Skeletal muscle tissue (tissue), 4 donors: Measurements from ENCODE around the gene SMIM8. TPM values are rescaled to one million over a fixed set of nuclear protein-coding genes. Genes with fewer than 3 reads are reported as not detected.
"Not testable (repeated sequence)": the region's sequence is repeated elsewhere in the genome, so short reads cannot be mapped to it uniquely, and the experiment has no call there.

Experiments used
- H3K27ac ChIP-seq: one replicate; pipeline ENCODE4 v1.7.0; 2013; ENCODE audit warnings: mild to moderate bottlenecking, low read depth, low read length, inconsistent platforms
- H3K27me3 ChIP-seq, 3 donors: one replicate each; pipeline ENCODE4 v1.7.0; 2013; ENCODE audit warnings: low read length in 3 of 3; ENCODE audit not compliant: control insufficient read depth in 3 of 3, insufficient read depth in 3 of 3
- H3K36me3 ChIP-seq, 3 donors: one replicate each; pipeline ENCODE4 v1.7.0; 2013; ENCODE audit warnings: low read length in 3 of 3; ENCODE audit not compliant: control insufficient read depth in 3 of 3, insufficient read depth in 3 of 3
- H3K4me1 ChIP-seq, 3 donors: one replicate each; pipeline ENCODE4 v1.7.0; 2013; ENCODE audit warnings: low read length in 3 of 3, mild to moderate bottlenecking in 3 of 3; ENCODE audit not compliant: control insufficient read depth in 3 of 3, insufficient read depth in 3 of 3
- H3K4me3 ChIP-seq, 3 donors: one replicate each; pipeline ENCODE4 v1.7.0; 2013; ENCODE audit warnings: low read length in 3 of 3
- H3K9ac ChIP-seq, 3 donors: one replicate each; pipeline ENCODE4 v1.7.0; 2013; ENCODE audit warnings: low read length in 3 of 3, mild to moderate bottlenecking in 3 of 3, moderate library complexity in 2 of 3, low read depth in 1 of 3
- H3K9me3 ChIP-seq, 3 donors: one replicate each; pipeline ENCODE4 v1.7.0; 2013; ENCODE audit warnings: low read length in 3 of 3; ENCODE audit not compliant: control insufficient read depth in 3 of 3
- total RNA-seq: library from RNA; depleted of rRNA; stranded (reverse); fragments of >200 nt; gene quantifications from one replicate; pipeline ENCODE4 v1.2.3, GENCODE V29; 2014
- donor health status: Osteomylitis.

Gene SMIM8
- total RNA-seq, 1 donor from 2014 or later: 15.1 TPM

DNA sequence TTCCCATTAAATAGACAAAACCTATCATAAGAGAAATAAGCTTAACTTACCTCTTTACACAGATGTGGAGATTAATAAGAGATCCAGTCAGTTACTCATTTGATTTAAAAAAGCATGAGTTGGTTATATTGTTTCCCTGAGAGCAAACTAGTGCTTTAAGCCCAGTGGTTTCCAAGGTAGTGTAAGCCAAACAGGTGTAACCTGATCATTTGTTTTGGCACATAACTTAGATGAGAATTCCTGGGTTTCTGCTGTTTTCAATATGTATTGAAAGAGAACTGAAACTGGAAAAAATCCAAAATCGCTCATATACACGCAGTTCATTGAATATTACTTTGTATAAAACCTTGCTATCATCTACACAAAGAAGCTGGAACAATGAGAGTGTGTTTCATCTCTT is 30.5 kb upstream of the SMIM8 start:
- no peaks in the 10 kb centered on the region for H3K36me3 ChIP-seq
- H3K4me3 ChIP-seq: no peak overlapping the region
- H3K27me3 ChIP-seq: no peaks in the 10 kb centered on the region
- H3K27ac ChIP-seq: no peak overlapping the region
- no peak overlapping the region for H3K9ac ChIP-seq
- H3K9me3 ChIP-seq: no peaks in the 10 kb centered on the region
- no peaks in the 10 kb centered on the region for H3K4me1 ChIP-seq

DNA sequence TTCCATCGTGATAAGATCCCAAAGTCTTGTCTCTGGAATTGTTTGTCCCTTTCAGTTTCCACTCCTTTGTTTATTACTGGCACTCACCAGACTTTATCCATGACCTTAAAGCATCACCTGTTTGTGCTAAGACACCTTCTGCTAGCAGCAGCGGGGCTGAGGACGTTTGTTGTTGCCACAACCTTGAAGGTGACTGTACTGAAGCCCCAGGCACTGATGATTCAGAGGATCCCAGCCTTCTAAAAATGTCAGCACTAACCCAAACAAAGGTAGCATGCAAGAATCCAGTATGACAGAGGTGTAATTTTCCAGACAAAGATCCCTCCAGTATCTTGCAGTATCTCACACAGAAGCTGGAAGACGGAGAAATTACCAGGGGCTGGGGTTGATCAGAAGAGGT is 28.9 kb upstream of the SMIM8 start:
- no peak overlapping the region for H3K4me3 ChIP-seq
- no peaks in the 10 kb centered on the region for H3K27me3 ChIP-seq
- H3K27ac ChIP-seq: no peak overlapping the region
- H3K9ac ChIP-seq: no peak overlapping the region
- no peaks in the 10 kb centered on the region for H3K9me3 ChIP-seq
- H3K36me3 ChIP-seq: no peaks in the 10 kb centered on the region
- no peaks in the 10 kb centered on the region for H3K4me1 ChIP-seq

GRCh38 chr6:87297119-87297518 is 25.3 kb upstream of the SMIM8 start:
- Histone ChIP-seq H3K4me1 (no peaks in the 10 kb centered on the region), H3K9me3 (no peaks in the 10 kb centered on the region), H3K36me3 (no peaks in the 10 kb centered on the region), H3K9ac (no peak overlapping the region), H3K4me3 (no peak overlapping the region), H3K27me3 (peaks cover 0 to 4% (median 0%) of the 10 kb centered on the region in 3 donors), H3K27ac (no peak overlapping the region)

- not testable (repeated sequence) for H3K36me3 ChIP-seq, H3K9ac ChIP-seq, H3K4me3 ChIP-seq, H3K9me3 ChIP-seq, H3K4me1 ChIP-seq, H3K27me3 ChIP-seq, H3K27ac ChIP-seq
These were observed 21.1 kb upstream of the SMIM8 start for GRCh38 chr6:87301277-87301676.

DNA sequence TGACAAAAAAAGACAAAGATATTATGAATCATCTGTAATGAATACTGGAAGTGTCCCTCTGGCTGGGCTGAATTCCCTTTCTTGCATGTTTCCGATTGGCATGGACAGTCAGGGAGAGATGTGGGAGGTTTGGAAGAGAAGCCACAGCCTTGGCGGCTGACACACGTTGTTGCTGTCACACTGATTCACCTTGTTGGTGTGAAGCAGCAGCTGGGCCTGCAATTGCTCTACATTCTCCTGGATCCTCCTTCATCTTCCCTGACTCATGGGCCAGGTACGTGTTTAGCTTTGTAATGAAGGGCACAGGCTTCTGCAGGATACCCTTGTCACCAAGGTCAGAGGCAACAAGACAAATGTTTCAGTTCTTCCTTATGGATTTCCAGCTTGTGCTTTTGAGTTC is 13.4 kb upstream of the SMIM8 start:
- no peaks in the 10 kb centered on the region for H3K4me1 ChIP-seq
- H3K4me3 ChIP-seq: no peak overlapping the region
- no peak overlapping the region for H3K27ac ChIP-seq
- H3K27me3 ChIP-seq: no peaks in the 10 kb centered on the region
- no peaks in the 10 kb centered on the region for H3K9me3 ChIP-seq
- H3K9ac ChIP-seq: no peak overlapping the region
- no peaks in the 10 kb centered on the region for H3K36me3 ChIP-seq

- Histone ChIP-seq H3K27ac (no peak overlapping the region), H3K36me3 (no peaks in the 10 kb centered on the region), H3K4me1 (no peaks in the 10 kb centered on the region), H3K9me3 (no peaks in the 10 kb centered on the region), H3K9ac (no peak overlapping the region), H3K4me3 (no peak overlapping the region), H3K27me3 (no peaks in the 10 kb centered on the region)
These were observed 9.5 kb upstream of the SMIM8 start for GRCh38 chr6:87312860-87313259.

- Histone ChIP-seq H3K9me3 (no peaks in the 10 kb centered on the region), H3K9ac (no peak overlapping the region), H3K27me3 (no peaks in the 10 kb centered on the region), H3K27ac (no peak overlapping the region), H3K4me3 (no peak overlapping the region), H3K4me1 (no peaks in the 10 kb centered on the region), H3K36me3 (no peaks in the 10 kb centered on the region)
These were observed 7.3 kb upstream of the SMIM8 start for GRCh38 chr6:87315071-87315470.

DNA sequence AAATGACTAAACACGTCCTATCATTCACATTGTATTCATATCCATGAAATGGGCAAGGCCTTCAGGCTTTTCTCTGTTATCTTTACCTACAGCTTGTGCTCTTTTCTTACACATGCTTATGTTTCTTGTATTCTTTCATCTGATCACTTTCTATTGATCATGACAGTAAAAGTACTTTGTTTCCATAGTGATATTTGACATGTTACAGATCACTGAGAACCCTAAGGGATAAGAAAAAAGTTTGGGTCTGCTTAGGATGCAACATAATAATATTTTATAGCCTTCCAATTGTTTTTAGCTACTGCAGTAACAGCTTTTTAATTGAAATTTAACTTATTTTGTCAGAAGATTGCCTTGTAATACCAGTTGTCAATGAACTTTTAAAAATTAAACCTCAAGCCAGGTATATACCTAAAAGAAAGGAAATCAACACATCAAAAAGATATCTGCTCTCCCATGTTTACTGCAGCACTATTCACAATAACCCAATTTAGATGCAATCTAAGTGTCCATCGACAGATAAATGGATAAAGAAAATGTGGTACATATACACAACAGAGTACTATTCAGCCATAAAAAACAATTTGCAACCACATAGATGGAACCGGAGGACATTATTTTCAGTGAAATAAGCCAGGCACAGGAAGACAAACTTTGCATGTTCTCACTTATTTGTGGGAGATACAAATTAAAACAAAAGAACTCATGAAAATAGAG is 3.0 kb upstream of the SMIM8 start:
- Histone ChIP-seq H3K4me1 (peaks cover 0 to 10% (median 0%) of the 10 kb centered on the region in 3 donors), H3K4me3 (no peak overlapping the region), H3K9ac (no peak overlapping the region), H3K27ac (no peak overlapping the region), H3K9me3 (no peaks in the 10 kb centered on the region), H3K36me3 (no peaks in the 10 kb centered on the region), H3K27me3 (no peaks in the 10 kb centered on the region)

- not testable (repeated sequence) for H3K4me3 ChIP-seq, H3K4me1 ChIP-seq, H3K9ac ChIP-seq, H3K27me3 ChIP-seq, H3K36me3 ChIP-seq, H3K27ac ChIP-seq, H3K9me3 ChIP-seq
These were observed 1.5 kb downstream of the SMIM8 start for GRCh38 chr6:87323880-87324279.

- no peaks in the 10 kb centered on the region for H3K36me3 ChIP-seq
- no peaks in the 10 kb centered on the region for H3K9me3 ChIP-seq
- no peak overlapping the region for H3K4me3 ChIP-seq
- no peak overlapping the region for H3K27ac ChIP-seq
- H3K27me3 ChIP-seq: no peaks in the 10 kb centered on the region
- peaks cover 0 to 6% (median 0%) of the 10 kb centered on the region in 3 donors for H3K4me1 ChIP-seq
- peak overlapping the region in 1 of 3 donors; percentile 7 for H3K9ac ChIP-seq
These were observed 8.6 kb downstream of the SMIM8 start for GRCh38 chr6:87330961-87331360.
